Measurements from ENCODE around the gene CDH22.

Gene CDH22

GRCh38 chr20:46175127-46175494 lies 133.2 kb downstream of the CDH22 start:
- no peak overlapping the region for H3K4me3 ChIP-seq (ENCODE audit: control insufficient read depth, low read depth, low read length)
- DNase-seq (ENCODE audit: low read depth) = no peak
- TF ChIP-seq CTCF (IDR thresholded peaks at IDR 0.05; ENCODE audit: control insufficient read depth, insufficient read depth, low read depth, low read length, missing control alignments) = no peak

GRCh38 chr20:46174469-46175126 lies 133.7 kb downstream of the CDH22 start:
- DNase-seq (ENCODE audit: low read depth) = no peak

GRCh38 chr20:46173652-46174468 lies 134.4 kb downstream of the CDH22 start:
- no peak overlapping the region for H3K4me3 ChIP-seq (ENCODE audit: control insufficient read depth, low read depth, low read length)
- TF ChIP-seq CTCF (IDR thresholded peaks at IDR 0.05; ENCODE audit: control insufficient read depth, insufficient read depth, low read depth, low read length, missing control alignments) = no peak
- no peak for DNase-seq (ENCODE audit: low read depth)

More at GRCh38 chr20:46174469-46175126, 133.7 kb downstream of the CDH22 start:
- TF ChIP-seq CTCF (IDR thresholded peaks at IDR 0.05; ENCODE audit: control insufficient read depth, insufficient read depth, low read depth, low read length, missing control alignments) = peak; percentile 60
- no peak overlapping the region for H3K4me3 ChIP-seq (ENCODE audit: control insufficient read depth, low read depth, low read length)

GRCh38 chr20:46172961-46173536 lies 135.2 kb downstream of the CDH22 start:
- no peak for DNase-seq (ENCODE audit: low read depth)
- no peak overlapping the region for H3K4me3 ChIP-seq (ENCODE audit: control insufficient read depth, low read depth, low read length)
- no peak for TF ChIP-seq CTCF (IDR thresholded peaks at IDR 0.05; ENCODE audit: control insufficient read depth, insufficient read depth, low read depth, low read length, missing control alignments)

GRCh38 chr20:46172455-46172854 lies 135.8 kb downstream of the CDH22 start:
- H3K4me3 ChIP-seq (ENCODE audit: control insufficient read depth, low read depth, low read length) = no peak overlapping the region
- no peak for DNase-seq (ENCODE audit: low read depth)
- no peak for TF ChIP-seq CTCF (IDR thresholded peaks at IDR 0.05; ENCODE audit: control insufficient read depth, insufficient read depth, low read depth, low read length, missing control alignments)

- no peak for TF ChIP-seq CTCF (IDR thresholded peaks at IDR 0.05; ENCODE audit: control insufficient read depth, insufficient read depth, low read depth, low read length, missing control alignments)
- H3K4me3 ChIP-seq (ENCODE audit: control insufficient read depth, low read depth, low read length) = no peak overlapping the region
- DNase-seq (ENCODE audit: low read depth) = no peak
Observed at GRCh38 chr20:46171909-46172308, 136.4 kb downstream of the CDH22 start.
